Stomach smooth muscle (tissue), 2 donors: ENCODE data around the gene PNO1.
"Not testable (repeated sequence)": the region's sequence is repeated elsewhere in the genome, so short reads cannot be mapped to it uniquely, and the experiment has no call there.

ENCODE experiments used
- H3K27ac ChIP-seq: one replicate; pipeline ENCODE4 v1.7.0; 2013; ENCODE audit warnings: mild to moderate bottlenecking, low read length, inconsistent platforms
- H3K27me3 ChIP-seq, 2 donors: one replicate each; pipeline ENCODE4 v1.7.0; 2013; ENCODE audit warnings: low read length in 2 of 2; ENCODE audit not compliant: insufficient read depth in 2 of 2, control insufficient read depth in 1 of 2
- H3K36me3 ChIP-seq, 2 donors: one replicate each; pipeline ENCODE4 v1.7.0; 2013; ENCODE audit warnings: low read length in 2 of 2; ENCODE audit not compliant: control insufficient read depth in 2 of 2, insufficient read depth in 2 of 2
- H3K4me1 ChIP-seq: one replicate; pipeline ENCODE4 v1.7.0; 2013; ENCODE audit warnings: low read length; ENCODE audit not compliant: control insufficient read depth, insufficient read depth
- H3K4me3 ChIP-seq, 2 donors: one replicate each; pipeline ENCODE4 v1.7.0; 2013; ENCODE audit warnings: low read length in 2 of 2
- H3K9ac ChIP-seq, 2 donors: one replicate each; pipeline ENCODE4 v1.7.0; 2013; ENCODE audit warnings: low read length in 2 of 2, mild to moderate bottlenecking in 1 of 2
- H3K9me3 ChIP-seq, 2 donors: one replicate each; pipeline ENCODE4 v1.7.0; 2013; ENCODE audit warnings: low read length in 2 of 2; ENCODE audit not compliant: control insufficient read depth in 2 of 2
- donor health status: healthy.
- donor health status: Pancreatic carcinoma.

The PNO1 gene

GRCh38 chr2:68157402-68158133, at the start of gene PNO1:
PNO1 (plus strand) TSS chr2:68157888; CDS start chr2:68157935, 47 bp downstream.
- Histone ChIP-seq H3K4me1 (peaks cover 20% of the 10 kb centered on the region), H3K27me3 (no peaks in the 10 kb centered on the region), H3K9me3 (no peaks in the 10 kb centered on the region), H3K4me3 (peak within 1 kb of the TSS; percentile 94 to 99), H3K27ac (peak within 1 kb of the TSS; percentile 98), H3K36me3 (peaks cover 10 to 20% of the 10 kb centered on the region in 2 donors), H3K9ac (peak within 1 kb of the TSS; percentile 90 to 97)

GRCh38 chr2:68108120-68108519, 49.6 kb upstream of the PNO1 start:
- Histone ChIP-seq H3K27me3 (no peaks in the 10 kb centered on the region), H3K9me3 (no peaks in the 10 kb centered on the region), H3K4me3 (no peak overlapping the region), H3K9ac (no peak overlapping the region), H3K27ac (no peak overlapping the region), H3K36me3 (no peaks in the 10 kb centered on the region), H3K4me1 (no peaks in the 10 kb centered on the region)

GRCh38 chr2:68110102-68110501, 47.6 kb upstream of the PNO1 start:
- no peak overlapping the region for H3K27ac ChIP-seq
- H3K9ac ChIP-seq, result no peak overlapping the region
- no peaks in the 10 kb centered on the region for H3K4me1 ChIP-seq
- H3K27me3 ChIP-seq, result no peaks in the 10 kb centered on the region
- no peaks in the 10 kb centered on the region for H3K36me3 ChIP-seq
- no peaks in the 10 kb centered on the region for H3K9me3 ChIP-seq
- H3K4me3 ChIP-seq, result no peak overlapping the region

GRCh38 chr2:68115965-68116364, 41.7 kb upstream of the PNO1 start:
- Histone ChIP-seq H3K4me3 (no peak overlapping the region), H3K4me1 (no peaks in the 10 kb centered on the region), H3K36me3 (no peaks in the 10 kb centered on the region), H3K27ac (no peak overlapping the region), H3K9ac (no peak overlapping the region), H3K9me3 (no peaks in the 10 kb centered on the region), H3K27me3 (no peaks in the 10 kb centered on the region)

GRCh38 chr2:68117922-68118321, 39.8 kb upstream of the PNO1 start:
- not testable (repeated sequence) for H3K4me1 ChIP-seq, H3K27me3 ChIP-seq, H3K27ac ChIP-seq, H3K36me3 ChIP-seq, H3K9ac ChIP-seq, H3K4me3 ChIP-seq, H3K9me3 ChIP-seq

DNA sequence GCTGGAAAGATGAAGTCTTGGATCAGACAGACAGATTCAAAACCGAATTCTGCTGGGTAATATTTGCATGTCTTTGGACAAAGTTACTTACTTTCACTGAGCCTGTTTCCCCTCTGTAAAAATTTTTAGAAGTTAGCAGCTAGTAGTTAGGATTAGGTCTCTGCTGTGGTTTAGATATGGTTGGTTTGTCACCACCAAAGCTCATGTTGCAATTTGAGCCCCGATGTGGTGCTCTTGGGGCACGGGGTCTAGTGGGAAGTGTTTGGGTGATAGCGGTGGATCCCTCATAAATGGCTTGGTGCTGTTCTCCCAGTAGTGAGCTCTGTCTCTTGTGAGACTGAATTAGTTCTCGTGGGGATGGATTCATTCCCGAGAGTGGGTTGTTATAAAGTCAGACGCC, 38.9 kb upstream of the PNO1 start:
- Histone ChIP-seq H3K27ac (no peak overlapping the region), H3K4me3 (no peak overlapping the region), H3K4me1 (no peaks in the 10 kb centered on the region), H3K27me3 (no peaks in the 10 kb centered on the region), H3K9ac (no peak overlapping the region), H3K9me3 (no peaks in the 10 kb centered on the region), H3K36me3 (no peaks in the 10 kb centered on the region)

DNA sequence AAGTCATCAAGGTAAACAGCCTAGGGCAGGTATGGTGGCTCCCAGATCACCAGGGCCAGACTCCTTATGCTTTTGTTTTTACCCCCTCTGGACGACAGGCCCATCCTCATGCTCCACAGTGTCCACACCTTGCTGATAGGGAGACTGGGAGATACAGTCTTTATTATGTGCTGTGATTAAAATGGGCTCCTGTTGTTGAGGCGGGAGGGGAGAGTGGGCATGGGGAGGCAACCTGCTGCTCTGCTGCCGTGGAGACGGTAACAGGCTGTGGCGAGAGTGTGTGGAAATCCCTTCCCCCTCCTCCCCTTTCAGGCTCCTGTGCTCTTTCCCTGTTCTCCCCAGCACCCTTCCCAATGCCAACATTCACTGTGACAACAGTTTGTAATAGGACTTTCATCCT, 38.2 kb upstream of the PNO1 start:
- Histone ChIP-seq H3K4me1 (no peaks in the 10 kb centered on the region), H3K4me3 (no peak overlapping the region), H3K9me3 (no peaks in the 10 kb centered on the region), H3K9ac (no peak overlapping the region), H3K27ac (no peak overlapping the region), H3K27me3 (no peaks in the 10 kb centered on the region), H3K36me3 (no peaks in the 10 kb centered on the region)

GRCh38 chr2:68121873-68122679, 35.6 kb upstream of the PNO1 start:
- Histone ChIP-seq H3K4me1 (no peaks in the 10 kb centered on the region), H3K9ac (peak overlapping the region in 1 of 2 donors; percentile 50), H3K27me3 (no peaks in the 10 kb centered on the region), H3K9me3 (no peaks in the 10 kb centered on the region), H3K4me3 (peak overlapping the region in 1 of 2 donors; percentile 14), H3K36me3 (no peaks in the 10 kb centered on the region), H3K27ac (no peak overlapping the region)

DNA sequence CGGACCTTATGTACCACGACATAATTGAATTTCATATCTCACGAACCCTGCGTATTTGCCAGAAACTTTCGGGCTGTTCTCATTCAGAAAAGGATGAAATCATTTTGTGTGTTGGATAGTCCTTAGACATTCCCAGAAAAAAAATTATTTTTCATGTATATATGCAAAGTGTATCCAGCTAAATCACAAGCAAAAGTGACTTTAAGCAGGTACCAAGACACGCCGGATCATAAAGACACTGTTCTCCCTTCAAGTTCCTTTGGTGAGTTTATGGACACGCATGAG, 35.1 kb upstream of the PNO1 start:
- H3K9ac ChIP-seq, result peak overlapping the region in 1 of 2 donors; percentile 50
- H3K36me3 ChIP-seq, result no peaks in the 10 kb centered on the region
- no peaks in the 10 kb centered on the region for H3K27me3 ChIP-seq
- H3K27ac ChIP-seq, result no peak overlapping the region
- H3K4me3 ChIP-seq, result peak overlapping the region in 1 of 2 donors; percentile 14
- no peaks in the 10 kb centered on the region for H3K4me1 ChIP-seq
- H3K9me3 ChIP-seq, result no peaks in the 10 kb centered on the region

- Histone ChIP-seq H3K4me3 (no peak overlapping the region), H3K4me1 (no peaks in the 10 kb centered on the region), H3K36me3 (no peaks in the 10 kb centered on the region), H3K27me3 (no peaks in the 10 kb centered on the region), H3K9ac (no peak overlapping the region), H3K27ac (no peak overlapping the region), H3K9me3 (no peaks in the 10 kb centered on the region)
Measured at GRCh38 chr2:68124321-68124720, 33.4 kb upstream of the PNO1 start.

- Histone ChIP-seq H3K36me3 (no peaks in the 10 kb centered on the region), H3K9ac (no peak overlapping the region), H3K27ac (no peak overlapping the region), H3K9me3 (no peaks in the 10 kb centered on the region), H3K27me3 (no peaks in the 10 kb centered on the region), H3K4me1 (no peaks in the 10 kb centered on the region), H3K4me3 (no peak overlapping the region)
Measured at GRCh38 chr2:68125821-68126220, 31.9 kb upstream of the PNO1 start.
